Endothelial cell of umbilical vein (primary cell): ENCODE results near the gene LITAF. TPM values are rescaled to one million over a fixed set of nuclear protein-coding genes. Genes with fewer than 3 reads are reported as not detected.

Source experiments
- BruUV-seq: library from RNA; stranded (reverse); fragments of 400-500 nt; replicated peaks from 2 replicates; lab custom pipeline; 2021; lab: Mats Ljungman, UMichigan
- CTCF ChIA-PET: fragments of 300-600, 350-600 bp; sonication (Branson Sonifier 250); formaldehyde crosslinking; loops from one replicate; lab custom pipeline; 2021; ENCODE audit warnings: antibody characterized with exemption, inconsistent platforms; lab: Charles Lee
- POLR2A ChIA-PET: fragments of 300-600, 350-600 bp; sonication (Branson Sonifier 250); formaldehyde crosslinking; loops from one replicate; lab custom pipeline; 2021; ENCODE audit warnings: antibody characterized with exemption, inconsistent platforms; lab: Charles Lee
- DNase-seq: peaks from one replicate; pipeline ENCODE4 v3.0.0-alpha.2; 2011; ENCODE audit warnings: low read depth, low spot score
- FAIRE-seq: peaks from 2 replicates; lab custom pipeline; 2011; peaks lifted over from hg19 to GRCh38; lab: Jason Lieb, UNC
- H2AFZ ChIP-seq: 2 replicates; pipeline ENCODE4 v1.6.0; 2012; ENCODE audit warnings: low read depth, low read length, control low read depth, inconsistent platforms
- H3K27ac ChIP-seq: 2 replicates; pipeline ENCODE4 v1.5.1; 2011; ENCODE audit warnings: low read depth, mild to moderate bottlenecking, control low read depth, low read length, moderate library complexity; ENCODE audit not compliant: insufficient read depth
- H3K27me3 ChIP-seq, 2 experiments: 2 replicates each; pipeline versions ENCODE4 v1.6.0 to v1.6.1; 2011; ENCODE audit warnings: low read length in 2 of 2, mixed read lengths in 1 of 2; ENCODE audit not compliant: control insufficient read depth in 2 of 2, insufficient read depth in 2 of 2
- H3K36me3 ChIP-seq, 2 experiments: 2 replicates in 1 of 2; 3 replicates in 1 of 2; pipeline ENCODE4 v1.5.1; 2011; ENCODE audit warnings: low read length in 2 of 2, mild to moderate bottlenecking in 1 of 2, moderate library complexity in 1 of 2; ENCODE audit not compliant: control insufficient read depth in 2 of 2, insufficient read depth in 2 of 2; ENCODE audit errors: extremely low read depth in 1 of 2
- H3K4me1 ChIP-seq: 3 replicates; pipeline ENCODE4 v1.5.1; 2011; ENCODE audit warnings: mild to moderate bottlenecking, low read length; ENCODE audit not compliant: control insufficient read depth, insufficient read depth; ENCODE audit errors: extremely low read depth
- H3K4me2 ChIP-seq: 2 replicates; pipeline ENCODE4 v1.6.1; 2011; ENCODE audit warnings: low read length, control low read depth, mixed read lengths; ENCODE audit not compliant: insufficient read depth
- H3K4me3 ChIP-seq, 3 experiments: fragments of 200-600 bp in 1 of 3; sonication (generic), shearing (Covaris generic) in 1 of 3; replicated peaks in 1 of 3; 2 replicates each; pipeline ENCODE4 v1.5.1; 2011 to 2016; ENCODE audit warnings: control low read depth in 3 of 3, low read length in 3 of 3, mild to moderate bottlenecking in 2 of 3, inconsistent platforms in 1 of 3, low read depth in 1 of 3, moderate library complexity in 1 of 3; ENCODE audit not compliant: insufficient read depth in 1 of 3
- H3K79me2 ChIP-seq: 2 replicates; pipeline ENCODE4 v1.6.0; 2012; ENCODE audit warnings: low read length, inconsistent platforms; ENCODE audit not compliant: control insufficient read depth, insufficient read depth
- H3K9ac ChIP-seq: replicated peaks from 2 replicates; pipeline ENCODE3; 2011; ENCODE audit warnings: low read length, control low read depth; ENCODE audit not compliant: insufficient read depth; ENCODE audit errors: extremely low read depth
- H3K9me1 ChIP-seq: replicated peaks from 3 replicates; pipeline ENCODE4 v1.6.0; 2011; ENCODE audit warnings: mild to moderate bottlenecking, low read length; ENCODE audit not compliant: control insufficient read depth, insufficient read depth; ENCODE audit errors: extremely low read depth
- H3K9me3 ChIP-seq: replicated peaks from 2 replicates; pipeline ENCODE4 v1.5.1; 2012; ENCODE audit warnings: low read length, inconsistent platforms; ENCODE audit not compliant: control insufficient read depth, insufficient read depth
- H4K20me1 ChIP-seq: replicated peaks from 2 replicates; pipeline ENCODE3; 2011; ENCODE audit warnings: mild to moderate bottlenecking, low read length; ENCODE audit not compliant: control insufficient read depth, insufficient read depth; ENCODE audit errors: extremely low read depth
- EZH2 ChIP-seq: IDR thresholded peaks from 2 replicates; pipeline ENCODE4 v1.6.1; 2012; ENCODE audit warnings: borderline replicate concordance, low read depth, mild to moderate bottlenecking, moderate library complexity, low read length, inconsistent platforms; ENCODE audit not compliant: severe bottlenecking
- FOS ChIP-seq: IDR thresholded peaks from 2 replicates; pipeline ENCODE4 v1.6.1; 2011; ENCODE audit warnings: mild to moderate bottlenecking, low read length, moderate library complexity, borderline replicate concordance; ENCODE audit not compliant: insufficient read depth
- GATA2 ChIP-seq: IDR thresholded peaks from 2 replicates; pipeline ENCODE4 v1.7.0; 2011; ENCODE audit warnings: low read depth, mild to moderate bottlenecking, moderate library complexity, mixed read lengths, low read length; ENCODE audit not compliant: insufficient read length, insufficient read depth
- JUN ChIP-seq: IDR thresholded peaks from 2 replicates; pipeline ENCODE4 v1.6.1; 2011; ENCODE audit warnings: borderline replicate concordance, low read depth; ENCODE audit not compliant: insufficient read length, insufficient read depth
- MYC ChIP-seq: IDR thresholded peaks from one replicate; pipeline ENCODE4 v1.6.1; 2011; ENCODE audit warnings: mild to moderate bottlenecking, low read depth, low read length
- POLR2A ChIP-seq: IDR thresholded peaks from 2 replicates; pipeline ENCODE4 v1.6.1; 2012; ENCODE audit warnings: low read depth, mild to moderate bottlenecking, control low read depth, low read length
- POLR2AphosphoS5 ChIP-seq: IDR thresholded peaks from 2 replicates; pipeline ENCODE4 v1.6.1; 2012; ENCODE audit warnings: low read depth, mild to moderate bottlenecking, control low read depth, low read length, moderate library complexity; ENCODE audit not compliant: insufficient read depth
- dilution Hi-C: fragments of 300-500 bp; cut with MboI; formaldehyde crosslinking; loops from one replicate; pipeline ENCODE4 v1.15.0; 2019; ENCODE audit warnings: low sequenced_read_pairs; ENCODE audit not compliant: extremely low pct_ligation_motif_present
- intact Hi-C: fragments of 100-400 bp; cut with micrococcal nuclease; formaldehyde crosslinking; loops from one replicate; pipeline ENCODE4 v1.10.0; 2022
- polyA plus RNA-seq, 4 experiments: library from polyadenylated mRNA; depleted of rRNA in 3 of 4; stranded (reverse) in 3 of 4; unstranded in 1 of 4; fragments of >200 nt; gene quantifications; 2 replicates each; pipeline versions ENCODE4 v1.2.1 to v1.2.3, GENCODE V29; 2011 to 2012; ENCODE audit warnings: missing spikeins in 1 of 4
- total RNA-seq: library from RNA; stranded (reverse); gene quantifications from 2 replicates; pipeline ENCODE4 v1.2.3, GENCODE V29; 2021
- TF ChIP-seq, protein P1 (sequence below): IDR thresholded peaks from 2 replicates; pipeline ENCODE4 v1.6.1; 2011; ENCODE audit not compliant: insufficient read depth, insufficient read length

LITAF gene
- total and polyA plus RNA-seq, 2 donors (not counting 3 experiments of a cell fraction or from before 2014, with no cell fraction given): 15.2 to 27.2 TPM

DNA sequence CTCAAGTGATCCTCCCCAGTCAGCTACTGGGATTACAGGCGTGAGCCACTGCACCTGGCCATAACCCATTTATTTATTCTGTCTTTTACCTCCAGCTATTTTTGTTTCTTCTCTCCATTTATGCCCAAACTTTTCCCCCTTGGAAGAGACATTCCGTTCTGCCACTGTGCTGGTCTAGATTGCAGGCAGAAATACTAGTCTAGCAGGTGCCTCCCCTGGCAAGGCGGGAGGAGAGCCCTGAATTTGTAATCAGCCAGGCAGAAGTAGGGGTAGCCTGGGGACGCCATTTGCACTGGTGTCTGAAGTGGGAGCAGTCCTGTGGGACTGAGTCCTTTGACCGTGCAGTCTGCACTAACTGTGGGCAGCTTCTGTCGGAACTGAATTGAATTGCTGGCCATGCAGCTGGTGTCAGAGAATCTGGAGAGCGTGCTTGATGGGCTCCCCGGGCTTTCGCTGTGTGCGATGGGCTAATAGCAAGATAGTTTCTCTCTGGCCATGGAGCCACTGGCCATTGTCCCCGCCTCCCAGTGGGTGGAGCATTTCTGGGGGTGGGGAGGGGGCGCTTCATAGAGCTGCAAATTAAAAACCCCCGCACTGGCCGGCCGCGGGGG is 31.5 kb upstream of the LITAF start:
- H3K9me3 ChIP-seq: no peaks in the 10 kb centered on the region
- FAIRE-seq (no peak), DNase-seq (no peak)
- H3K36me3 ChIP-seq: no peaks in the 10 kb centered on the region
- no peaks in the 10 kb centered on the region for H3K27me3 ChIP-seq
- POLR2A ChIA-PET: interaction anchor here (0.7 kb wide), 1 partner anchor 425 kb away, joined by 3 read pairs; no protein-coding TSS in a partner anchor
- no peak overlapping the region for H3K9ac ChIP-seq
- H3K4me1 ChIP-seq: no peaks in the 10 kb centered on the region
- no peak overlapping the region for H3K4me3 ChIP-seq
- H3K4me2 ChIP-seq: no peak overlapping the region
- dilution Hi-C loops: no loop called here
- intact Hi-C loops: no loop called here
- no peaks in the 10 kb centered on the region for H3K79me2 ChIP-seq
- H3K27ac ChIP-seq: no peak overlapping the region
- TF ChIP-seq POLR2A (no peak), POLR2AphosphoS5 (no peak), JUN (no peak), MYC (no peak), EZH2 (no peak), GATA2 (no peak), FOS (no peak)
- TF ChIP-seq, protein P1, sequence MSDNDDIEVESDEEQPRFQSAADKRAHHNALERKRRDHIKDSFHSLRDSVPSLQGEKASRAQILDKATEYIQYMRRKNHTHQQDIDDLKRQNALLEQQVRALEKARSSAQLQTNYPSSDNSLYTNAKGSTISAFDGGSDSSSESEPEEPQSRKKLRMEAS: no peak
- no peak overlapping the region for H2AFZ ChIP-seq
- no peaks in the 10 kb centered on the region for H3K9me1 ChIP-seq
- no peaks in the 10 kb centered on the region for H4K20me1 ChIP-seq
- CTCF ChIA-PET: interaction anchor here (1.1 kb wide), 1 partner anchor 193 kb away, joined by 3 read pairs; no protein-coding TSS in a partner anchor
- BruUV-seq: no TSS peak
